HL-60 (cell line): Measurements from ENCODE around the gene ZNRF3.

ENCODE experiments used
- DNase-seq, 2 experiments: peaks; one replicate each; pipeline ENCODE4 v3.0.0-alpha.2; 2010 to 2020; ENCODE audit warnings: low read depth in 1 of 2, low spot score in 1 of 2
- H3K27ac ChIP-seq: fragments of 250-450 bp; sonication (Bioruptor Pico); replicated peaks from 2 replicates; pipeline ENCODE4 v1.5.1; 2020; ENCODE audit warnings: mild to moderate bottlenecking, moderate library complexity
- H3K27me3 ChIP-seq: fragments of 250-450 bp; sonication (Bioruptor Pico); 2 replicates; pipeline ENCODE4 v1.5.1; 2021; ENCODE audit warnings: mild to moderate bottlenecking, moderate library complexity; ENCODE audit not compliant: insufficient read depth, poor library complexity, severe bottlenecking
- H3K4me3 ChIP-seq: replicated peaks from 2 replicates; pipeline ENCODE4 v1.5.1; 2011; ENCODE audit warnings: mild to moderate bottlenecking, control low read depth, low read length; ENCODE audit not compliant: insufficient read depth
- GABPA ChIP-seq: IDR thresholded peaks from 2 replicates; pipeline ENCODE4 v1.6.1; 2012; ENCODE audit warnings: low read depth
- POLR2AphosphoS5 ChIP-seq: IDR thresholded peaks from 2 replicates; pipeline ENCODE4 v1.6.1; 2012; ENCODE audit warnings: low read depth
- SPI1 ChIP-seq: IDR thresholded peaks from 2 replicates; pipeline ENCODE4 v1.6.1; 2012; ENCODE audit warnings: low read depth, mild to moderate bottlenecking, borderline replicate concordance
- TF ChIP-seq, protein P1 (sequence below): IDR thresholded peaks from 2 replicates; pipeline ENCODE4 v1.6.1; 2012; ENCODE audit warnings: low read depth; ENCODE audit not compliant: insufficient replicate concordance
- TF ChIP-seq, protein P2 (sequence below): IDR thresholded peaks from one replicate; pipeline ENCODE4 v1.5.1; 2011; ENCODE audit warnings: low read length, control low read depth, inconsistent platforms; ENCODE audit not compliant: insufficient read depth

ZNRF3 gene

DNA sequence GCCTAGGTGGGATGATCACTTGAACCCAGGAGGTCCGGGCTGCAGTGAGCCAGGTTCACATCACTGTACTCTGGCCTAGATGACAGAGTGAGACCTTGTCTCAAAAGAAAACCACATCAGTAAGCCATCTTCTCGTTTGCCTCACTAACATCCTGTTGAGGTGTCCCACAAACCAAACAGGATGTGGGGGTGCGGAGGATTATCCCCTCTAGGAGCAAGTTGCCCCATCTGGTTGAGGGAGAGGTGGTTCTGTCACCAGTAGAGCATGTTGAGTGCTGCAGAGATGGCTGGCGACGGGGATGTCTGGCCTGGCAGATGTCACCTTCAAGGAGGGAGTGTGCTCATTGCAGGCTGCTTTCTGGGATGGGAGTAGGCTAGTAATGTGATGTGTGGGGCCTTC lies 72.4 kb downstream of the ZNRF3 start:
- peak; percentile 49 to 98 for DNase-seq
- TF ChIP-seq, protein P1, sequence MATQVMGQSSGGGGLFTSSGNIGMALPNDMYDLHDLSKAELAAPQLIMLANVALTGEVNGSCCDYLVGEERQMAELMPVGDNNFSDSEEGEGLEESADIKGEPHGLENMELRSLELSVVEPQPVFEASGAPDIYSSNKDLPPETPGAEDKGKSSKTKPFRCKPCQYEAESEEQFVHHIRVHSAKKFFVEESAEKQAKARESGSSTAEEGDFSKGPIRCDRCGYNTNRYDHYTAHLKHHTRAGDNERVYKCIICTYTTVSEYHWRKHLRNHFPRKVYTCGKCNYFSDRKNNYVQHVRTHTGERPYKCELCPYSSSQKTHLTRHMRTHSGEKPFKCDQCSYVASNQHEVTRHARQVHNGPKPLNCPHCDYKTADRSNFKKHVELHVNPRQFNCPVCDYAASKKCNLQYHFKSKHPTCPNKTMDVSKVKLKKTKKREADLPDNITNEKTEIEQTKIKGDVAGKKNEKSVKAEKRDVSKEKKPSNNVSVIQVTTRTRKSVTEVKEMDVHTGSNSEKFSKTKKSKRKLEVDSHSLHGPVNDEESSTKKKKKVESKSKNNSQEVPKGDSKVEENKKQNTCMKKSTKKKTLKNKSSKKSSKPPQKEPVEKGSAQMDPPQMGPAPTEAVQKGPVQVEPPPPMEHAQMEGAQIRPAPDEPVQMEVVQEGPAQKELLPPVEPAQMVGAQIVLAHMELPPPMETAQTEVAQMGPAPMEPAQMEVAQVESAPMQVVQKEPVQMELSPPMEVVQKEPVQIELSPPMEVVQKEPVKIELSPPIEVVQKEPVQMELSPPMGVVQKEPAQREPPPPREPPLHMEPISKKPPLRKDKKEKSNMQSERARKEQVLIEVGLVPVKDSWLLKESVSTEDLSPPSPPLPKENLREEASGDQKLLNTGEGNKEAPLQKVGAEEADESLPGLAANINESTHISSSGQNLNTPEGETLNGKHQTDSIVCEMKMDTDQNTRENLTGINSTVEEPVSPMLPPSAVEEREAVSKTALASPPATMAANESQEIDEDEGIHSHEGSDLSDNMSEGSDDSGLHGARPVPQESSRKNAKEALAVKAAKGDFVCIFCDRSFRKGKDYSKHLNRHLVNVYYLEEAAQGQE: peak; percentile 50
- TF ChIP-seq GABPA (0 out of 2 replicates have a peak, but pooled peaks have one; percentile 50), SPI1 (no peak; the same call in 1 of the 2 replicates), POLR2AphosphoS5 (peak; percentile 100)
- H3K4me3 ChIP-seq: no peak overlapping the region
- H3K27me3 ChIP-seq: no peaks in the 10 kb centered on the region
- no peak overlapping the region for H3K27ac ChIP-seq

DNA sequence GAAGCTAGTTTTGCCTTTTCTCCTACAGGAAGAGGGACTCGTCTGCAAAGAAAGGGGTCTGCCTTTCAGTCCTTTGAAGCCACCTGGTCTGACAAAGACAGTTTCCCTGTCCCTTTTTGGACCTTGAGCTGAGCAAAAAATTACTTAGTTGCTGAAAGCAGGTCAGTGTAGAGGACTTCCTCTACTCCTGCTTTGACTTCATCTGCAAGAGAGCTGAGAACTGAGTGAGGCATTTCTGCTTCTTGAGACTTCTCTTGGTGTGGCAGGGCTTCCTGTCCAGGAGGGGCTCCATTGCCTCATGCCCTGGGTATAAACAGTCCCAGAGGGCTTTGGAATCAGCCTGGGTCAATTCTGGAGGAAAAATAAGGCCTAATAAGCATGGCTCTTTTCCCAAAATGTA lies 73.1 kb downstream of the ZNRF3 start:
- Histone ChIP-seq H3K27me3 (no peaks in the 10 kb centered on the region), H3K27ac (peak overlapping the region; percentile 36), H3K4me3 (no peak overlapping the region)
- peak in 1 of 2 experiments; percentile 73 for DNase-seq
- TF ChIP-seq SPI1 (peak; percentile 75; the same call in 1 of the 2 replicates), POLR2AphosphoS5 (no peak), GABPA (no peak)
- TF ChIP-seq, protein P1: no peak
- TF ChIP-seq, protein P2, sequence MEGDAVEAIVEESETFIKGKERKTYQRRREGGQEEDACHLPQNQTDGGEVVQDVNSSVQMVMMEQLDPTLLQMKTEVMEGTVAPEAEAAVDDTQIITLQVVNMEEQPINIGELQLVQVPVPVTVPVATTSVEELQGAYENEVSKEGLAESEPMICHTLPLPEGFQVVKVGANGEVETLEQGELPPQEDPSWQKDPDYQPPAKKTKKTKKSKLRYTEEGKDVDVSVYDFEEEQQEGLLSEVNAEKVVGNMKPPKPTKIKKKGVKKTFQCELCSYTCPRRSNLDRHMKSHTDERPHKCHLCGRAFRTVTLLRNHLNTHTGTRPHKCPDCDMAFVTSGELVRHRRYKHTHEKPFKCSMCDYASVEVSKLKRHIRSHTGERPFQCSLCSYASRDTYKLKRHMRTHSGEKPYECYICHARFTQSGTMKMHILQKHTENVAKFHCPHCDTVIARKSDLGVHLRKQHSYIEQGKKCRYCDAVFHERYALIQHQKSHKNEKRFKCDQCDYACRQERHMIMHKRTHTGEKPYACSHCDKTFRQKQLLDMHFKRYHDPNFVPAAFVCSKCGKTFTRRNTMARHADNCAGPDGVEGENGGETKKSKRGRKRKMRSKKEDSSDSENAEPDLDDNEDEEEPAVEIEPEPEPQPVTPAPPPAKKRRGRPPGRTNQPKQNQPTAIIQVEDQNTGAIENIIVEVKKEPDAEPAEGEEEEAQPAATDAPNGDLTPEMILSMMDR: no peak

DNA sequence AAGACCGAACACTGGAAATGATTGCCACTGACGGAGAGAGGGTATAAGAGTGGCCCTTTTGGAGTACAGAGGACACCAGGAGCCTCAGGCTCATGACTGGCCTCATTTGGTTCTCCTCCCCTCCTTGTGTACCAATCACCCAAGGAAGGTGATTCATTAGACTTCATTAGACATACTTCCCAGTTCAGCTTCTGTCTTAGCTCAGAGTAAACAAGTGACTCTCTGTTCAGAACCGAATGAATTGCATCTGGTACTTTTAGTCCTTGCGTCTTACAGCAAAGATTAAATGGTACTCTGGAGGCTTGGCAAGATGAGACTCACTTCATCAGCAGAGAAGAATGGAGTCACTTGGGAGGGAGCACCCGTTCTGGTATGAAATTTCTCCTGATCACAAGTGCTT lies 75.2 kb downstream of the ZNRF3 start:
- Histone ChIP-seq H3K27ac (no peak overlapping the region), H3K4me3 (no peak overlapping the region), H3K27me3 (no peaks in the 10 kb centered on the region)
- no peak for DNase-seq
- no peak for TF ChIP-seq POLR2AphosphoS5
- TF ChIP-seq SPI1: no peak

DNA sequence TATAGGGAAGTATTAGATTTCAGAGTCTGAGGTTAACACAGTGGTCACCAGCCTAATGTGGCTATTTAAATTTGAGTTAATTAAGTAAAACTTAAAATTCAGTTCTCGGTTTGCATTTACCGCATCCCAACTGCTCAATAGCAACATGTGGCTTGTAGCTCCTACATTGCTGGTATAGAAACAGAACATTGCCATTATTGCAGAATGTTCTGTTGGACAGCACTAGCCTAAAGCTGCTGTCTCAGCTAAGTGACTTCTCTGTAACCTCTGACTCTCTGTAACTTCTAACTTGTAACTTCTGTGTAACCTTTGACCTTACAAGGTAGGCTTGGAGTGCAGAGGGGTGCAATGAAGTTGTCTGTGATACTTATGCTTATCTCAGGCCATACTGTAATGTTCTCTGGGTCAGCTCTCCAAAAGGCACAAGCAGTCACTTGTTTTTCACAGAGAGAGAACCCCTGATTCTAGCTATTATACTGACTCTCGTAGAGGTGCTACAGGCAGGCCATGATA lies 78.7 kb downstream of the ZNRF3 start:
- Histone ChIP-seq H3K27me3 (no peaks in the 10 kb centered on the region), H3K4me3 (no peak overlapping the region), H3K27ac (no peak overlapping the region)
- DNase-seq: no peak
- TF ChIP-seq, protein P1: peak; percentile 40
- TF ChIP-seq, protein P2: no peak
- TF ChIP-seq GABPA (no peak), SPI1 (no peak), POLR2AphosphoS5 (no peak)
